Keratinocyte (primary cell): ENCODE data around the gene SUN1. TPM values are rescaled to one million over a fixed set of nuclear protein-coding genes. Genes with fewer than 3 reads are reported as not detected.

Experiments
- DNase-seq: peaks from one replicate; pipeline ENCODE4 v3.0.0-alpha.2; 2011; ENCODE audit warnings: low read depth, missing footprints, low spot score
- FAIRE-seq: peaks from 2 replicates; lab custom pipeline; 2011; peaks lifted over from hg19 to GRCh38; lab: Jason Lieb, UNC
- H2AFZ ChIP-seq: 2 replicates; pipeline ENCODE4 v1.6.0; 2012; ENCODE audit warnings: low read length, control low read depth, inconsistent platforms; ENCODE audit not compliant: control insufficient read depth
- H3K27ac ChIP-seq: 2 replicates; pipeline ENCODE4 v1.5.1; 2011; ENCODE audit warnings: low read length; ENCODE audit not compliant: control insufficient read depth, insufficient read depth
- H3K27me3 ChIP-seq: 3 replicates; pipeline ENCODE4 v1.6.0; 2011; ENCODE audit warnings: low read length; ENCODE audit not compliant: control insufficient read depth, insufficient read depth; ENCODE audit errors: extremely low read depth
- H3K36me3 ChIP-seq, 2 experiments: 2 replicates in 1 of 2; 3 replicates in 1 of 2; pipeline ENCODE4 v1.5.1; 2011; ENCODE audit warnings: low read length in 2 of 2, mild to moderate bottlenecking in 1 of 2; ENCODE audit not compliant: control insufficient read depth in 2 of 2, insufficient read depth in 2 of 2; ENCODE audit errors: extremely low read depth in 1 of 2
- H3K4me1 ChIP-seq: 3 replicates; pipeline ENCODE4 v1.5.1; 2011; ENCODE audit warnings: low read length; ENCODE audit not compliant: control insufficient read depth, insufficient read depth; ENCODE audit errors: extremely low read depth
- H3K4me2 ChIP-seq: 3 replicates; pipeline ENCODE4 v1.6.0; 2011; ENCODE audit warnings: low read depth, low read length; ENCODE audit not compliant: control insufficient read depth, insufficient read depth; ENCODE audit errors: extremely low read depth
- H3K4me3 ChIP-seq, 3 experiments: fragments of 200-600 bp in 1 of 3; sonication (generic) in 1 of 3; 2 replicates in 2 of 3; 3 replicates in 1 of 3; pipeline ENCODE4 v1.5.1; 2011 to 2016; ENCODE audit warnings: low read length in 3 of 3, mild to moderate bottlenecking in 3 of 3, control low read depth in 2 of 3, inconsistent platforms in 1 of 3, low read depth in 1 of 3, mixed read lengths in 1 of 3, mixed run types in 1 of 3, moderate library complexity in 1 of 3; ENCODE audit not compliant: control insufficient read depth in 2 of 3, insufficient read depth in 2 of 3; ENCODE audit errors: extremely low read depth in 1 of 3
- H3K79me2 ChIP-seq: 2 replicates; pipeline ENCODE4 v1.6.0; 2012; ENCODE audit warnings: low read length; ENCODE audit not compliant: control insufficient read depth, insufficient read depth
- H3K9ac ChIP-seq: 3 replicates; pipeline ENCODE4 v1.6.0; 2011; ENCODE audit warnings: low read length; ENCODE audit not compliant: control insufficient read depth, insufficient read depth; ENCODE audit errors: extremely low read depth
- H3K9me1 ChIP-seq: 3 replicates; pipeline ENCODE4 v1.6.0; 2011; ENCODE audit warnings: low read length; ENCODE audit not compliant: control insufficient read depth, insufficient read depth; ENCODE audit errors: extremely low read depth
- H3K9me3 ChIP-seq: 2 replicates; pipeline ENCODE4 v1.5.1; 2012; ENCODE audit warnings: low read depth, low read length; ENCODE audit not compliant: control insufficient read depth
- H4K20me1 ChIP-seq: 3 replicates; pipeline ENCODE4 v1.6.0; 2011; ENCODE audit warnings: low read length; ENCODE audit not compliant: control insufficient read depth, insufficient read depth; ENCODE audit errors: extremely low read depth
- CTCF ChIP-seq, 3 experiments: IDR thresholded peaks in 1 of 3; conservative IDR thresholded peaks in 1 of 3; optimal IDR thresholded peaks in 1 of 3; 2 replicates in 2 of 3; 3 replicates in 1 of 3; pipeline versions ENCODE3 to v1.5.1; 2011; ENCODE audit warnings: low read length in 3 of 3, mild to moderate bottlenecking in 3 of 3, moderate library complexity in 2 of 3, control low read depth in 1 of 3, inconsistent platforms in 1 of 3; ENCODE audit not compliant: insufficient read depth in 2 of 3; ENCODE audit errors: extremely low read depth in 1 of 3
- EZH2 ChIP-seq: IDR thresholded peaks from one replicate; pipeline ENCODE4 v1.6.1; 2012; ENCODE audit warnings: inconsistent platforms, mild to moderate bottlenecking, low read length, moderate library complexity
- dilution Hi-C: fragments of 300-500 bp; cut with MboI; formaldehyde crosslinking; loops from one replicate; pipeline ENCODE4 v1.7.0; 2020; ENCODE audit warnings: low sequenced_read_pairs; ENCODE audit not compliant: extremely low pct_ligation_motif_present
- polyA plus RNA-seq, 5 experiments: library from polyadenylated mRNA; depleted of rRNA in 3 of 5; stranded (reverse) in 3 of 5; stranded (forward) in 1 of 5; unstranded in 1 of 5; fragments of >200 nt; gene quantifications; 1 replicate in 1 of 5; 2 replicates in 3 of 5; 3 replicates in 1 of 5; pipeline versions ENCODE4 v1.2.1 to v1.2.3, GENCODE V29; 2011 to 2012; ENCODE audit warnings: missing spikeins in 2 of 5, low read depth in 1 of 5, low replicate concordance in 1 of 5

The SUN1 gene
- polyA plus RNA-seq, 1 donor (not counting 4 experiments of a cell fraction or from before 2014, with no cell fraction given) = 166 TPM

GRCh38 chr7:904847-905246 is 72.6 kb downstream of the SUN1 start:
- Histone ChIP-seq H3K4me1 (no peaks in the 10 kb centered on the region), H3K4me2 (no peak overlapping the region), H3K27me3 (peaks cover 20% of the 10 kb centered on the region), H3K36me3 (no peaks in the 10 kb centered on the region), H3K9me1 (no peaks in the 10 kb centered on the region), H3K4me3 (no peak overlapping the region), H3K27ac (no peak overlapping the region), H3K79me2 (no peaks in the 10 kb centered on the region), H4K20me1 (no peaks in the 10 kb centered on the region), H3K9ac (no peak overlapping the region), H3K9me3 (no peaks in the 10 kb centered on the region), H2AFZ (no peak overlapping the region)
- FAIRE-seq (no peak), DNase-seq (no peak)
- no peak for TF ChIP-seq CTCF (optimal IDR thresholded peaks at IDR 0.05 in 1 of 3, IDR thresholded peaks at IDR 0.05 in 1 of 3, conservative IDR thresholded peaks at IDR 0.05 in 1 of 3; ENCODE audit: extremely low read depth in 1 of 3, insufficient read depth in 2 of 3, low read length in 3 of 3)
- no peak for TF ChIP-seq EZH2
- dilution Hi-C loops = no loop called here

GRCh38 chr7:906776-907157 is 74.5 kb downstream of the SUN1 start:
- Histone ChIP-seq H4K20me1 (no peaks in the 10 kb centered on the region), H3K4me1 (no peaks in the 10 kb centered on the region), H3K27ac (no peak overlapping the region), H3K9ac (no peak overlapping the region), H3K4me2 (no peak overlapping the region), H3K9me3 (no peaks in the 10 kb centered on the region), H3K4me3 (no peak overlapping the region), H3K27me3 (peaks cover 20% of the 10 kb centered on the region), H3K79me2 (no peaks in the 10 kb centered on the region), H3K36me3 (no peaks in the 10 kb centered on the region), H2AFZ (no peak overlapping the region), H3K9me1 (no peaks in the 10 kb centered on the region)
- no peak for FAIRE-seq
- no peak for DNase-seq
- TF ChIP-seq CTCF (optimal IDR thresholded peaks at IDR 0.05 in 1 of 3, IDR thresholded peaks at IDR 0.05 in 1 of 3, conservative IDR thresholded peaks at IDR 0.05 in 1 of 3; ENCODE audit: extremely low read depth in 1 of 3, insufficient read depth in 2 of 3, low read length in 3 of 3) (no peak), EZH2 (no peak)
- dilution Hi-C loops = no loop called here
